Fibroblast of lung (primary cell): ENCODE data around the gene LCE3C.

Experiments
- EZH2 ChIP-seq: IDR thresholded peaks from 2 replicates; pipeline ENCODE4 v1.5.1; 2012; ENCODE audit warnings: low read length, control low read depth, mild to moderate bottlenecking; ENCODE audit errors: missing control alignments
- TF ChIP-seq, protein P1 (sequence below), 2 donors: IDR thresholded peaks in 1 of 2; conservative IDR thresholded peaks in 1 of 2; 1 replicate in 1 of 2; 2 replicates in 1 of 2; pipeline ENCODE4 v1.5.1; 2011 to 2012; ENCODE audit warnings: low read length in 2 of 2, control low read depth in 1 of 2, inconsistent platforms in 1 of 2, low read depth in 1 of 2, mild to moderate bottlenecking in 1 of 2

DNA sequence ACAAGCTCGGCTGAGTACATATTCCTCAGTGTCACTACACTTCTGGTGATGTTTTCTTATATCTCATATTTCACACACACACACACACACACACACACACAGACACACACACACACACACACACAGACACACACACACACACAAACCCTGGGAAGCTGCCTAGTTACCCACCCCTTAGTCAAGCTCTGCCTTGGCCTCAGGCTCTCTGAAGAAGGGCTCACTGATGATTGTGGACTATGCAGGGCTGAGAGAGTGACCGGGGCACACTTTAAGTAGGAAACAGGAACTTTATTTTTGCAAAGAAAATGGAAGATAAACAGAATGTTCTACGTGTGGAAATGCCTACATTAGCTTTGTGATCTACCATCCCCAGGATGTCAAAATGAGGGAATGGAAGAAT, 43.9 kb downstream of the LCE3C start:
- TF ChIP-seq EZH2 = no peak
- TF ChIP-seq, protein P1, sequence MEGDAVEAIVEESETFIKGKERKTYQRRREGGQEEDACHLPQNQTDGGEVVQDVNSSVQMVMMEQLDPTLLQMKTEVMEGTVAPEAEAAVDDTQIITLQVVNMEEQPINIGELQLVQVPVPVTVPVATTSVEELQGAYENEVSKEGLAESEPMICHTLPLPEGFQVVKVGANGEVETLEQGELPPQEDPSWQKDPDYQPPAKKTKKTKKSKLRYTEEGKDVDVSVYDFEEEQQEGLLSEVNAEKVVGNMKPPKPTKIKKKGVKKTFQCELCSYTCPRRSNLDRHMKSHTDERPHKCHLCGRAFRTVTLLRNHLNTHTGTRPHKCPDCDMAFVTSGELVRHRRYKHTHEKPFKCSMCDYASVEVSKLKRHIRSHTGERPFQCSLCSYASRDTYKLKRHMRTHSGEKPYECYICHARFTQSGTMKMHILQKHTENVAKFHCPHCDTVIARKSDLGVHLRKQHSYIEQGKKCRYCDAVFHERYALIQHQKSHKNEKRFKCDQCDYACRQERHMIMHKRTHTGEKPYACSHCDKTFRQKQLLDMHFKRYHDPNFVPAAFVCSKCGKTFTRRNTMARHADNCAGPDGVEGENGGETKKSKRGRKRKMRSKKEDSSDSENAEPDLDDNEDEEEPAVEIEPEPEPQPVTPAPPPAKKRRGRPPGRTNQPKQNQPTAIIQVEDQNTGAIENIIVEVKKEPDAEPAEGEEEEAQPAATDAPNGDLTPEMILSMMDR (conservative IDR thresholded peaks at IDR 0.05 in 1 of 2, IDR thresholded peaks at IDR 0.05 in 1 of 2; ENCODE audit: low read depth in 1 of 2, low read length in 2 of 2) = no peak
